GM12891 (cell line): Measurements from ENCODE around the gene PLAAT4.
"Not testable (repeated sequence)": the region's sequence is repeated elsewhere in the genome, so short reads cannot be mapped to it uniquely, and the experiment has no call there.

Experiments
- PAX5 ChIP-seq: IDR thresholded peaks from 2 replicates; pipeline ENCODE4 v1.6.1; 2011; ENCODE audit warnings: low read length, moderate library complexity, mild to moderate bottlenecking; ENCODE audit not compliant: insufficient read depth, severe bottlenecking
- POLR2A ChIP-seq: IDR thresholded peaks from 2 replicates; pipeline ENCODE4 v1.6.1; 2011; ENCODE audit warnings: low read depth, low read length, control low read depth
- POLR2AphosphoS5 ChIP-seq: IDR thresholded peaks from 2 replicates; pipeline ENCODE4 v1.6.1; 2011; ENCODE audit warnings: low read depth, low read length, control low read depth
- POU2F2 ChIP-seq: IDR thresholded peaks from 2 replicates; pipeline ENCODE4 v1.6.1; 2011; ENCODE audit warnings: low read depth, mild to moderate bottlenecking, control low read depth, low read length, moderate library complexity
- SPI1 ChIP-seq: IDR thresholded peaks from 2 replicates; pipeline ENCODE4 v1.6.1; 2011; ENCODE audit warnings: low read depth, low read length, control low read depth
- TAF1 ChIP-seq: IDR thresholded peaks from 2 replicates; pipeline ENCODE4 v1.6.1; 2011; ENCODE audit warnings: low read depth, low read length, control low read depth

DNA sequence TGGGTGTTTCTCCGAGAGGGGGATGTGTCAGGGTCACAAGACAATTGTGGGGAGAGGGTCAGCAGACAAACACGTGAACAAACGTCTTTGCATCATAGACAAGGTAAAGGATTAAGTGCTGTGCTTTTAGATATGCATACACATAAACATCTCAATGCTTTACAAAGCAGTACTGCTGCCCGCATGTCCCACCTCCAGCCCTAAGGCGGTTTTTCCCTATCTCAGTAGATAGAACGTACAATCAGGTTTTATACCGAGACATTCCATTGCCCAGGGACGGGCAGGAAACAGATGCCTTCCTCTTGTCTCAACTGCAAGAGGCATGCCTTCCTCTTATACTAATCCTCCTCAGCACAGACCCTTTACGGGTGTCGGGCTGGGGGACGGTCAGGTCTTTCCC is 8.5 kb upstream of the PLAAT4 start:
- TF ChIP-seq POLR2AphosphoS5, POLR2A, TAF1, PAX5, SPI1, POU2F2: not testable (repeated sequence)
